Fibroblast of pulmonary artery (primary cell): ENCODE results near the gene NOG.

Experiments
- DNase-seq: peaks from one replicate; pipeline ENCODE4 v3.0.0-alpha.2; 2010; ENCODE audit warnings: low read depth
- H3K4me3 ChIP-seq: replicated peaks from 2 replicates; pipeline ENCODE4 v1.5.1; 2011; ENCODE audit warnings: low read depth, mild to moderate bottlenecking, control low read depth, low read length, moderate library complexity
- TF ChIP-seq, protein P1 (sequence below): IDR thresholded peaks from 2 replicates; pipeline ENCODE4 v1.5.1; 2011; ENCODE audit warnings: mild to moderate bottlenecking, control low read depth, low read length, inconsistent platforms; ENCODE audit errors: missing control alignments

NOG gene

GRCh38 chr17:56597495-56597990 lies 4.0 kb downstream of the NOG start:
- no peak overlapping the region for H3K4me3 ChIP-seq
- TF ChIP-seq, protein P1, sequence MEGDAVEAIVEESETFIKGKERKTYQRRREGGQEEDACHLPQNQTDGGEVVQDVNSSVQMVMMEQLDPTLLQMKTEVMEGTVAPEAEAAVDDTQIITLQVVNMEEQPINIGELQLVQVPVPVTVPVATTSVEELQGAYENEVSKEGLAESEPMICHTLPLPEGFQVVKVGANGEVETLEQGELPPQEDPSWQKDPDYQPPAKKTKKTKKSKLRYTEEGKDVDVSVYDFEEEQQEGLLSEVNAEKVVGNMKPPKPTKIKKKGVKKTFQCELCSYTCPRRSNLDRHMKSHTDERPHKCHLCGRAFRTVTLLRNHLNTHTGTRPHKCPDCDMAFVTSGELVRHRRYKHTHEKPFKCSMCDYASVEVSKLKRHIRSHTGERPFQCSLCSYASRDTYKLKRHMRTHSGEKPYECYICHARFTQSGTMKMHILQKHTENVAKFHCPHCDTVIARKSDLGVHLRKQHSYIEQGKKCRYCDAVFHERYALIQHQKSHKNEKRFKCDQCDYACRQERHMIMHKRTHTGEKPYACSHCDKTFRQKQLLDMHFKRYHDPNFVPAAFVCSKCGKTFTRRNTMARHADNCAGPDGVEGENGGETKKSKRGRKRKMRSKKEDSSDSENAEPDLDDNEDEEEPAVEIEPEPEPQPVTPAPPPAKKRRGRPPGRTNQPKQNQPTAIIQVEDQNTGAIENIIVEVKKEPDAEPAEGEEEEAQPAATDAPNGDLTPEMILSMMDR, result no peak
- no peak for DNase-seq

GRCh38 chr17:56598466-56598865 lies 5.0 kb downstream of the NOG start:
- TF ChIP-seq, protein P1, result no peak
- no peak for DNase-seq
- no peak overlapping the region for H3K4me3 ChIP-seq

DNA sequence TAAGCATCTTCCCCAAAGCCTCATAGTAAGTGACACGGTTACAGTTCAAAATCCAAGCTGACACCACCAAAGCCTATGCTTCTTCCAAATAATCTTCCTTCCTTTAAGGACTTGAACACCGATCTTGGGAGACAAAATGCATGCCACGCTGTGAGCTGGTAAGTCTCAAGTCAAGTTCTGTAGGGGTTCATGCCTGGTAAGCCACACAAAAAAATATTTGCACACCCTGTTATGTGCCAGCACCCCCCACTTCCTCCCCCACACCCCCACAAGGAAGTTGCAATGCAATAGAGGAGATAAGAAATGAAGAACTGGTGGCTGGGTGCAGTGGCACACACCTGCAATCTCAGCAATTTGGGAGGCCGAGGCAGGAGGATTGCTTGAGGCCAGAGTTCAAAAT lies 5.6 kb downstream of the NOG start:
- no peak for DNase-seq
- H3K4me3 ChIP-seq, result no peak overlapping the region
- TF ChIP-seq, protein P1, result no peak

DNA sequence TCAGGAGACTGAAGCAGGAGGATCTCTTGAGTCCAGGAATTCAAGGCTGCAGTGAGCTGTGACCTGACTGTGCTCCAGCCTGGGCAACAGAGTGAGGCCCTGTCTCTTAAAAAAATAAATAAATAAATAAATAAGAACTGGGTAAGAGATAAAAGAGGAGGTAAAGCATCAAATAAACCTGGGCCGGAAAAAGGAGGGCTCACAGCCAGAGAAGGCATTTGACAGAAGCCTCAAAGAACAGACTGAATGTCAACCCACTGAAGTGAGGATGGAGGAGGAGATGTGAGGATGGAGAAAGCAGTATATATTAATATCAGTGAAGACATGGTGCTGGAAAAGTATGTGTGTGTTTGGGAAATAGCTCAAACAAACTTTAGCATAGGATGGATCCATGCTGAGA lies 6.1 kb downstream of the NOG start:
- no peak overlapping the region for H3K4me3 ChIP-seq
- TF ChIP-seq, protein P1, result no peak
- DNase-seq, result no peak

- TF ChIP-seq, protein P1, result no peak
- H3K4me3 ChIP-seq, result no peak overlapping the region
- no peak for DNase-seq
Measured at GRCh38 chr17:56600256-56600655, 6.8 kb downstream of the NOG start.

GRCh38 chr17:56601591-56601990 lies 8.1 kb downstream of the NOG start:
- no peak for DNase-seq
- TF ChIP-seq, protein P1, result no peak
- H3K4me3 ChIP-seq, result no peak overlapping the region
